GM23338 (cell line): ENCODE measurements around the gene SERPINA6. TPM values are rescaled to one million over a fixed set of nuclear protein-coding genes. Genes with fewer than 3 reads are reported as not detected.
"Not testable (repeated sequence)": the region's sequence is repeated elsewhere in the genome, so short reads cannot be mapped to it uniquely, and the experiment has no call there.

Experiments used
- ATAC-seq: fragments of 200-7000 bp; cut with Tn5 transposase; 3 replicates; pipeline ENCODE4 v1.9.1; 2020
- DNase-seq: peaks from one replicate; pipeline ENCODE4 v3.0.0-alpha.2; 2015; ENCODE audit warnings: low spot score
- H2AFZ ChIP-seq: fragments of 200-600 bp; sonication (generic); 2 replicates; pipeline ENCODE4 v1.8.0; 2016; ENCODE audit warnings: antibody characterized with exemption, mild to moderate bottlenecking, moderate library complexity
- H3F3A ChIP-seq: fragments of 200-600 bp; sonication (generic); replicated peaks from 2 replicates; pipeline ENCODE4 v1.8.0; 2017; ENCODE audit warnings: antibody characterized with exemption, mixed run types, low read depth
- H3K27ac ChIP-seq: fragments of 200-600 bp; sonication (generic); 2 replicates; pipeline ENCODE4 v1.6.1; 2016; ENCODE audit warnings: low read depth
- H3K27me3 ChIP-seq: fragments of 200-600 bp; sonication (generic); 2 replicates; pipeline ENCODE4 v1.8.0; 2016; ENCODE audit warnings: mild to moderate bottlenecking, mixed run types, moderate library complexity; ENCODE audit not compliant: insufficient read depth
- H3K36me3 ChIP-seq: fragments of 200-600 bp; sonication (generic); 2 replicates; pipeline ENCODE4 v1.8.0; 2016; ENCODE audit warnings: mild to moderate bottlenecking; ENCODE audit not compliant: insufficient read depth
- H3K4me1 ChIP-seq: fragments of 200-600 bp; sonication (generic); 2 replicates; pipeline ENCODE4 v1.8.0; 2016; ENCODE audit warnings: mild to moderate bottlenecking, moderate library complexity; ENCODE audit not compliant: insufficient read depth
- H3K4me2 ChIP-seq: fragments of 200-600 bp; sonication (generic); 2 replicates; pipeline ENCODE4 v1.7.1; 2017; ENCODE audit warnings: mixed run types
- H3K4me3 ChIP-seq: fragments of 200-600 bp; sonication (generic); 2 replicates; pipeline ENCODE4 v1.6.1; 2016; ENCODE audit warnings: mixed run types
- H3K79me2 ChIP-seq: fragments of 200-600 bp; sonication (generic); replicated peaks from 2 replicates; pipeline ENCODE4 v1.8.0; 2017; ENCODE audit warnings: mild to moderate bottlenecking; ENCODE audit not compliant: insufficient read depth
- H3K9me2 ChIP-seq: fragments of 200-600 bp; sonication (generic); 2 replicates; pipeline ENCODE4 v1.8.0; 2017; ENCODE audit not compliant: insufficient read depth
- H4K20me1 ChIP-seq: fragments of 200-600 bp; sonication (generic); replicated peaks from 2 replicates; pipeline ENCODE4 v1.8.0; 2017; ENCODE audit warnings: mild to moderate bottlenecking; ENCODE audit not compliant: insufficient read depth
- H3K27ac Mint-ChIP-seq: 2 replicates; pipeline ENCODE4 v1.8.0; 2020; ENCODE audit warnings: inconsistent platforms, mild to moderate bottlenecking, moderate library complexity, mixed read lengths
- H3K27me3 Mint-ChIP-seq: 3 replicates; pipeline ENCODE4 v1.8.0; 2022; ENCODE audit warnings: low read depth, mild to moderate bottlenecking, moderate library complexity, mixed read lengths, inconsistent platforms; ENCODE audit not compliant: insufficient read depth, poor library complexity
- H3K36me3 Mint-ChIP-seq: 3 replicates; pipeline ENCODE4 v1.8.0; 2021; ENCODE audit warnings: low read depth, mild to moderate bottlenecking, inconsistent platforms, moderate library complexity, mixed read lengths
- H3K4me1 Mint-ChIP-seq: 3 replicates; pipeline ENCODE4 v1.8.0; 2020; ENCODE audit warnings: mild to moderate bottlenecking, inconsistent platforms, mixed read lengths
- H3K4me3 Mint-ChIP-seq: 3 replicates; pipeline ENCODE4 v1.8.0; 2021; ENCODE audit warnings: moderate library complexity, mild to moderate bottlenecking, inconsistent platforms, mixed read lengths
- H3K9me3 Mint-ChIP-seq: 3 replicates; pipeline ENCODE4 v1.8.0; 2020; ENCODE audit warnings: moderate library complexity, mild to moderate bottlenecking, inconsistent platforms, mixed read lengths
- CREB1 ChIP-seq: fragments of 250-450 bp; sonication (Bioruptor Pico); IDR thresholded peaks from 2 replicates; pipeline ENCODE4 v1.5.0; 2020; ENCODE audit warnings: low read depth, mild to moderate bottlenecking, moderate library complexity
- EZH2 ChIP-seq: fragments of 200-600 bp; sonication (generic); IDR thresholded peaks from one replicate; pipeline ENCODE4 v1.8.0; 2017; ENCODE audit warnings: antibody characterized with exemption, mild to moderate bottlenecking, low read depth; ENCODE audit not compliant: unreplicated experiment
- JUNB ChIP-seq: IDR thresholded peaks from one replicate; pipeline ENCODE4 v1.6.1; 2016; ENCODE audit warnings: antibody characterized with exemption; ENCODE audit not compliant: unreplicated experiment
- NANOG ChIP-seq: IDR thresholded peaks from 2 replicates; pipeline ENCODE4 v1.6.1; 2016; ENCODE audit warnings: antibody characterized with exemption, borderline replicate concordance
- POLR2AphosphoS5 ChIP-seq: IDR thresholded peaks from 2 replicates; pipeline ENCODE4 v1.6.1; 2016; ENCODE audit warnings: antibody characterized with exemption, low read depth
- ZNF114 ChIP-seq: fragments of 250-450 bp; sonication (Bioruptor Pico); IDR thresholded peaks from 2 replicates; pipeline ENCODE4 v1.5.0; 2020; ENCODE audit warnings: mild to moderate bottlenecking, moderate library complexity
- polyA plus RNA-seq: library from polyadenylated mRNA; unstranded; fragments of >200 nt; fragmentation: Nextera tagmentation; extraction: Ambion mirVana; gene quantifications from 2 replicates; pipeline ENCODE4 v1.2.1, GENCODE V29; 2016
- total RNA-seq: library from RNA; depleted of rRNA; stranded (reverse); fragments of >200 nt; shearing (Covaris generic); gene quantifications from 2 replicates; pipeline ENCODE4 v1.2.3, GENCODE V29; 2014
- TF ChIP-seq, protein P1 (sequence below): IDR thresholded peaks from one replicate; pipeline ENCODE4 v1.6.1; 2018; ENCODE audit warnings: antibody characterized with exemption; ENCODE audit not compliant: unreplicated experiment

The SERPINA6 gene
- total and polyA plus RNA-seq, 2 experiments from 2014 or later = not detected

DNA sequence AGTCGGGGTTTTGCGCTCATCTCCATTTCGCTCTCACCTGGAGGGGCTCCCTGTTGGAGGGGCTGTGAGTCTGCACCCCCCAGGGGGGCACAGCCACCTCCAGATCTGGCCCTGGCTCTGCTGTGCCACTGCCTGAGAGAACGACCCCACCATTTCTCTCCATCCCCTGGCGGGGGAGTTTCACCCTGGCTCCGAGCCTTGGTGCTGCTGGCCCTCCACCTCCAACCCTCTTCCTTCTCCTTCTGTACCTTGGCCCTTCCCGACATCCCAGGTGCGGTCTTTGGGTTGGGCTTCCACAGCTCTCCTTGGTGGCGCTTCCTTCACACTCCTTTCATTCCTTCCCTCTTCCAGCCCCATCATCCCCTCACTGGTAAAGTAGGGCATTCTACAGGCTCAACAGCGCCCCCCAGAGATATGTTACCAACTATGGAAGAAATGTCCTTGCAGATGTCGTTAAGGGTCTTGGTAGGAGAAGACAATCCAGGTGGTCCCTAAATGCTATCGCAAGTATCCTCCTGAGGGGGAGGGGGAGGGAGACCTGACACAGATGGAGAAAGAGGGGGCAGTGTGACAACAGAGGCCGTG lies 49.0 kb upstream of the SERPINA6 start (continued):
- TF ChIP-seq POLR2AphosphoS5 (no peak), EZH2 (no peak), ZNF114 (CRISPR knock-in tag) (no peak)

DNA sequence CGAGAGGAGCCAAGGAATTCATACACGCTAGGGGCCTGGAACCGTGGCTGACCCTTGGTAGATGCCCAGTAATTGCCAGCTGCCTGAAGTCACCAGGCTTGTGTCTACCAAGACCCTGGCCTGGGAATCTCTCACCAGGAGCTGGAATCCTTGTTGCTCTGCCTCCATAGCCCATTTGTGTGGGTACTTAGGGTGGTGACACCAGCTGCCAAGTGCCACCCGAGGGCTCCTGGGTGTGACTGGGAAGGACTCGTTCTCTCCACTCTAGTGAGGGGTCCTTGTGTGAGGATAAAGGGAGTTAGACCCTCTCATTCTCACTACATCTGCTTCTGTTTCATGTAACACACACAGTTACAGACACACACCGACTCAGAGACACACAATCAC lies 47.4 kb upstream of the SERPINA6 start:
- Mint-ChIP-seq H3K27ac (no peak overlapping the region), H3K27me3 (peaks cover 11% of the 10 kb centered on the region), H3K36me3 (no peaks in the 10 kb centered on the region; the same call in 2 of the 3 replicates), H3K4me3 (no peak overlapping the region), H3K9me3 (no peaks in the 10 kb centered on the region), H3K4me1 (peaks cover 18% of the 10 kb centered on the region)
- DNase-seq (no peak), ATAC-seq (no peak)
- Histone ChIP-seq H3K9me2 (no peaks in the 10 kb centered on the region), H2AFZ (no peak overlapping the region), H3K36me3 (no peaks in the 10 kb centered on the region), H3K4me3 (no peak overlapping the region), H3K27ac (no peak overlapping the region), H3K79me2 (no peaks in the 10 kb centered on the region), H4K20me1 (no peaks in the 10 kb centered on the region), H3K27me3 (no peaks in the 10 kb centered on the region), H3K4me1 (peaks cover 8% of the 10 kb centered on the region), H3F3A (no peaks in the 10 kb centered on the region), H3K4me2 (no peak overlapping the region)
- TF ChIP-seq JUNB = no peak
- TF ChIP-seq CREB1 = no peak
- no peak for TF ChIP-seq EZH2

DNA sequence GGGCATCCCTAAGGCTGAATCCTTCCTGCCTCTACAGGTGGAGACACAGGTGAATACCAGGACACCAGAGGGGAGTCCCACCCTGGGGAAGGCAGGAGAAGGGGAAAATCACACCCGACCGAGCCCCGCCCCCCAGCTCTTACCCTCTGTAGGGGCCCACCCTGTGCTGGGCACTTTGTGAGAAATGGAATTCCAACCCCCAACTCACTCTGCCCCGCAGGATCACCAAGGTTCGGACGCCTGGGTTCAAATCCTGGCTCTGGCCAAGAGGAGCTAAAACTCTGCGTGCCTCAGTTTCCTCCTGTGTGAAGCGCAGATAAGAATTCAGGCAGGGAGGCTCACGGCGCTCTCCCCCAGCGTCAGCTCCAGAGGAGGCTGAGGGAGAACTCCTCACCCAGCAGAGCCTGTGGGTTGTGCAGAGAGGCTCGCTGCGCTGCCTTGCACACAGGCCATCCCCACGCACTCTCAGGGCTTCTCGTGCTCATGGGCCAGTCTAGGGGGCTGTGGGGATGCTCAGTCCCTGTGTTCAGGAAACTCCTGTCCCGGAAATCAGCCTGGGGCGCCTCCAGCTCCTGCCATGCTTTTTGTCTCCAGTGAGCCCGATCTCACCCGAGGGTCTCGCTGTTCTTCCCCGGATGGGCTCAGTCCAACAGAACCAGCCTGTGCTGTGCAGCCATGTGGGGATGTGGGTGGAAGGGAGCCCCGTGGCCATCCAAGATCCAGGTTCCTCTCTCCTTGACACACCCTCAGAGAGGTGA lies 46.8 kb upstream of the SERPINA6 start:
- not testable (repeated sequence) for H3K27ac ChIP-seq, H3K4me3 Mint-ChIP-seq, H3K4me2 ChIP-seq, H3K27me3 ChIP-seq, H3K9me3 Mint-ChIP-seq, H3K4me1 ChIP-seq, H3K79me2 ChIP-seq, H3F3A ChIP-seq, H2AFZ ChIP-seq, H3K27ac Mint-ChIP-seq, H3K9me2 ChIP-seq, DNase-seq, H3K36me3 ChIP-seq, H3K36me3 Mint-ChIP-seq, H3K4me3 ChIP-seq, H4K20me1 ChIP-seq, ATAC-seq
- peaks cover 12% of the 10 kb centered on the region for H3K4me1 Mint-ChIP-seq
- H3K27me3 Mint-ChIP-seq = peaks cover 11% of the 10 kb centered on the region

DNA sequence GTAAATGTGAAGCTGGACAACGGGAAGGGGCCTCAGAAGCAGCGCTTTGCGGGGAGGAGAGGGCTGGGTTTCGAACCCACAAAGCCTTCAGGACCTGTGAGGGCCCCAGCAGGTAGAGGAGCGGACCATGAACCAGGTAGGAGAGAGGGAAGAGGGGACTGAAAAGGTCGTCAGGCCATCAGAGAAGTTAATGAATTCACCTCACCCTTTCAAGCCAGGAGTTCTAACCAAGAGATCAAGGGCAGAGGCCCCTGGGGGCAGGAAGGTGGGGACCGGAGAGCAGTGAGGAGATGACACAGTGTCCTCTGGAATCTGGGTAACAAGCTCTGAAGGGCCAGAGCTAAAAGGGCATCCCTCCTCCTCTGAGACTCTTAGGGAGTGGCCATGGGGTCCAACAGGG lies 45.8 kb upstream of the SERPINA6 start:
- peaks cover 9% of the 10 kb centered on the region for H3K27me3 Mint-ChIP-seq
- no peak overlapping the region for H2AFZ ChIP-seq
- no peaks in the 10 kb centered on the region for H3K36me3 Mint-ChIP-seq
- H3F3A ChIP-seq = no peaks in the 10 kb centered on the region
- H3K27ac Mint-ChIP-seq = no peak overlapping the region
- no peak overlapping the region for H3K27ac ChIP-seq
- H3K4me3 ChIP-seq = no peak overlapping the region
- no peaks in the 10 kb centered on the region for H3K36me3 ChIP-seq
- no peak overlapping the region for H3K4me3 Mint-ChIP-seq
- H3K27me3 ChIP-seq = no peaks in the 10 kb centered on the region
- no peaks in the 10 kb centered on the region for H3K9me3 Mint-ChIP-seq
- peaks cover 5% of the 10 kb centered on the region; the same call in 2 of the 3 replicates for H3K4me1 Mint-ChIP-seq
- no peaks in the 10 kb centered on the region for H3K79me2 ChIP-seq
- no peak for DNase-seq
- H4K20me1 ChIP-seq = no peaks in the 10 kb centered on the region
- TF ChIP-seq POLR2AphosphoS5 (no peak), JUNB (no peak), CREB1 (no peak), NANOG (no peak)
- TF ChIP-seq, protein P1, sequence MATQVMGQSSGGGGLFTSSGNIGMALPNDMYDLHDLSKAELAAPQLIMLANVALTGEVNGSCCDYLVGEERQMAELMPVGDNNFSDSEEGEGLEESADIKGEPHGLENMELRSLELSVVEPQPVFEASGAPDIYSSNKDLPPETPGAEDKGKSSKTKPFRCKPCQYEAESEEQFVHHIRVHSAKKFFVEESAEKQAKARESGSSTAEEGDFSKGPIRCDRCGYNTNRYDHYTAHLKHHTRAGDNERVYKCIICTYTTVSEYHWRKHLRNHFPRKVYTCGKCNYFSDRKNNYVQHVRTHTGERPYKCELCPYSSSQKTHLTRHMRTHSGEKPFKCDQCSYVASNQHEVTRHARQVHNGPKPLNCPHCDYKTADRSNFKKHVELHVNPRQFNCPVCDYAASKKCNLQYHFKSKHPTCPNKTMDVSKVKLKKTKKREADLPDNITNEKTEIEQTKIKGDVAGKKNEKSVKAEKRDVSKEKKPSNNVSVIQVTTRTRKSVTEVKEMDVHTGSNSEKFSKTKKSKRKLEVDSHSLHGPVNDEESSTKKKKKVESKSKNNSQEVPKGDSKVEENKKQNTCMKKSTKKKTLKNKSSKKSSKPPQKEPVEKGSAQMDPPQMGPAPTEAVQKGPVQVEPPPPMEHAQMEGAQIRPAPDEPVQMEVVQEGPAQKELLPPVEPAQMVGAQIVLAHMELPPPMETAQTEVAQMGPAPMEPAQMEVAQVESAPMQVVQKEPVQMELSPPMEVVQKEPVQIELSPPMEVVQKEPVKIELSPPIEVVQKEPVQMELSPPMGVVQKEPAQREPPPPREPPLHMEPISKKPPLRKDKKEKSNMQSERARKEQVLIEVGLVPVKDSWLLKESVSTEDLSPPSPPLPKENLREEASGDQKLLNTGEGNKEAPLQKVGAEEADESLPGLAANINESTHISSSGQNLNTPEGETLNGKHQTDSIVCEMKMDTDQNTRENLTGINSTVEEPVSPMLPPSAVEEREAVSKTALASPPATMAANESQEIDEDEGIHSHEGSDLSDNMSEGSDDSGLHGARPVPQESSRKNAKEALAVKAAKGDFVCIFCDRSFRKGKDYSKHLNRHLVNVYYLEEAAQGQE = no peak
- H3K9me2 ChIP-seq = no peaks in the 10 kb centered on the region
- H3K4me1 ChIP-seq = no peaks in the 10 kb centered on the region
- H3K4me2 ChIP-seq = no peak overlapping the region
- no peak for ATAC-seq
